Measurements from ENCODE around the gene C10orf67.
"Not testable (repeated sequence)": the region's sequence is repeated elsewhere in the genome, so short reads cannot be mapped to it uniquely, and the experiment has no call there.

C10orf67 gene

GRCh38 chr10:23344241-23344841 lies at the start of gene C10orf67:
C10orf67 (minus strand) TSS chr10:23344797; CDS start chr10:23344774, 23 bp downstream.
- DNase-seq: peak; percentile 52

- no peak for DNase-seq
These were observed 47.2 kb upstream of the C10orf67 start for GRCh38 chr10:23391821-23392220.

- DNase-seq: no peak
These were observed 46.2 kb upstream of the C10orf67 start for GRCh38 chr10:23390809-23391208.

- DNase-seq: not testable (repeated sequence)
These were observed 45.8 kb upstream of the C10orf67 start for GRCh38 chr10:23390408-23390807.

GRCh38 chr10:23387516-23387915 lies 42.9 kb upstream of the C10orf67 start:
- not testable (repeated sequence) for DNase-seq

- no peak for DNase-seq
These were observed 41.5 kb upstream of the C10orf67 start for GRCh38 chr10:23386052-23386451.

- DNase-seq: no peak
These were observed 39.8 kb upstream of the C10orf67 start for GRCh38 chr10:23384364-23384763.

- DNase-seq: no peak
These were observed 39.0 kb upstream of the C10orf67 start for GRCh38 chr10:23383637-23384036.

- DNase-seq: peak; percentile 4
These were observed 36.9 kb upstream of the C10orf67 start for GRCh38 chr10:23381298-23382040.

GRCh38 chr10:23379686-23380085 lies 35.1 kb upstream of the C10orf67 start:
- DNase-seq: no peak

GRCh38 chr10:23376229-23376655 lies 31.6 kb upstream of the C10orf67 start:
- no peak for DNase-seq

GRCh38 chr10:23375366-23375765 lies 30.8 kb upstream of the C10orf67 start:
- no peak for DNase-seq

GRCh38 chr10:23373156-23373555 lies 28.6 kb upstream of the C10orf67 start:
- no peak for DNase-seq

- DNase-seq: no peak
These were observed 26.5 kb upstream of the C10orf67 start for GRCh38 chr10:23371073-23371472.

- no peak for DNase-seq
These were observed 25.5 kb upstream of the C10orf67 start for GRCh38 chr10:23370106-23370505.

- DNase-seq: no peak
These were observed 24.4 kb upstream of the C10orf67 start for GRCh38 chr10:23368816-23369640.

GRCh38 chr10:23367896-23368595 lies 23.4 kb upstream of the C10orf67 start:
- no peak for DNase-seq

GRCh38 chr10:23365417-23366030 lies 20.9 kb upstream of the C10orf67 start:
- DNase-seq: not testable (repeated sequence)

- DNase-seq: no peak
These were observed 19.8 kb upstream of the C10orf67 start for GRCh38 chr10:23364378-23364777.

- DNase-seq: no peak
These were observed 19.2 kb upstream of the C10orf67 start for GRCh38 chr10:23363793-23364135.

GRCh38 chr10:23362879-23363792 lies 18.5 kb upstream of the C10orf67 start:
- no peak for DNase-seq

Data from NCI-H82 (cell line).